ENCODE data around the gene LAMA5. TPM values are rescaled to one million over a fixed set of nuclear protein-coding genes. Genes with fewer than 3 reads are reported as not detected.

LAMA5 gene
- total RNA-seq, 1 donor from 2014 or later: 601 TPM

DNA sequence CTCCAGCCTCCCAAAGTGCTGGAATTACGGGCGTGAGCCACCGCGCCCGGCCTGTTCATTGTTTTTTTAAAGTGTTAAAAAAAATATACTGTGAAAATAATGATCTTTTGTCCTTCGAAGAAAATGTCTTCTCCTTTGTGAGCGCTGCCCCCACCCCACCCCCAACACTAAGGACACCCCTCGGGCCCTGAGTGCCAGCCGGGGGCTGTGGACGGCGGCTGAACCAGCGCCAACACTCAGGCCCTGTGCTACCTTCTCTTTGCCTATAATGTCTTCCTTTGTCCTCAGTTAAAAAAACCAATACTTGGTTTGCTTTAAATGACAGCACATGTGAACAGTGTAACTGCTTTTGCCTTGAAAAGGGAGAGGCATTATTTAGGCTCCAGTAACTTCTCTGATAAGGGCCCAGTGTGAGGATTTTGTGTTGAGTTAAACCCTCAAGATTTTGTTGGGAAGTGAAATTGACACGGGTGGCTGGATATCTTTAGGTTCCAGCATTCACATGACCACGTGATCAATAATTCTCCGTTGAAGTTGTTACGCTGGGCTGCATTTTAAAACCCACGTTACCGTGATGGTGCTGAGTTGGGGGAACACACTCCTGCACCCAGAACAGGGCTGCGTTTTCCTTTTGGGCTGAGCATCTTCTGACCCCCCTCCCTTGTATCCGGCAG is 73.9 kb downstream of the LAMA5 start:
- no peak for DNase-seq (ENCODE audit: low spot score in 2 of 2, unreplicated experiment in 2 of 2)
- no peaks in the 10 kb centered on the region for H3K27me3 Mint-ChIP-seq (ENCODE audit: low read depth)
- H3K36me3 Mint-ChIP-seq: peaks cover 26% of the 10 kb centered on the region
- no peaks in the 10 kb centered on the region for H3K4me1 Mint-ChIP-seq
- no peaks in the 10 kb centered on the region for H3K9me3 Mint-ChIP-seq
- H3K4me3 Mint-ChIP-seq: no peak overlapping the region
- H3K27ac Mint-ChIP-seq: no peak overlapping the region
- TF ChIP-seq, protein P1, sequence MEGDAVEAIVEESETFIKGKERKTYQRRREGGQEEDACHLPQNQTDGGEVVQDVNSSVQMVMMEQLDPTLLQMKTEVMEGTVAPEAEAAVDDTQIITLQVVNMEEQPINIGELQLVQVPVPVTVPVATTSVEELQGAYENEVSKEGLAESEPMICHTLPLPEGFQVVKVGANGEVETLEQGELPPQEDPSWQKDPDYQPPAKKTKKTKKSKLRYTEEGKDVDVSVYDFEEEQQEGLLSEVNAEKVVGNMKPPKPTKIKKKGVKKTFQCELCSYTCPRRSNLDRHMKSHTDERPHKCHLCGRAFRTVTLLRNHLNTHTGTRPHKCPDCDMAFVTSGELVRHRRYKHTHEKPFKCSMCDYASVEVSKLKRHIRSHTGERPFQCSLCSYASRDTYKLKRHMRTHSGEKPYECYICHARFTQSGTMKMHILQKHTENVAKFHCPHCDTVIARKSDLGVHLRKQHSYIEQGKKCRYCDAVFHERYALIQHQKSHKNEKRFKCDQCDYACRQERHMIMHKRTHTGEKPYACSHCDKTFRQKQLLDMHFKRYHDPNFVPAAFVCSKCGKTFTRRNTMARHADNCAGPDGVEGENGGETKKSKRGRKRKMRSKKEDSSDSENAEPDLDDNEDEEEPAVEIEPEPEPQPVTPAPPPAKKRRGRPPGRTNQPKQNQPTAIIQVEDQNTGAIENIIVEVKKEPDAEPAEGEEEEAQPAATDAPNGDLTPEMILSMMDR (IDR thresholded peaks at IDR 0.05; ENCODE audit: unreplicated experiment): no peak

DNA sequence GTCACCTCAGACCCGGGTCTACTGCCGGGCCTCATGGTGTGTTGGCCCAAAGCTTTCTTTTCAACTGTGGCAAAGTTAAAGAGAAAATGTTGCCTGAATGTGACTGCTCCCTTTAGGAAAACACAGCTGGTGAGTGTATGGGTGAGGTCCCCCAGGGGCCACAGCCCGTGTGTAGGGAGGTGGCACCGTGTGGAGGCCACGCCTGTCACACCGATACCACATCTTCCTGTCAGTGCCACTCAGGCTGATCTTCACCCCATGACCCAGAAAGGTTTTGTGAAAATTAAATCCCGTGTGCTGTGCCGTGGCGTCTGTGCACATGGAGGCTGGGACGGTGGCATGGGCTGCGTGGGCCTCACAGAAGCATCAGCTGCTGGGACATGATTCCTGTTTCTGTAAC is 75.0 kb downstream of the LAMA5 start:
- Mint-ChIP-seq H3K27me3 (ENCODE audit: low read depth) (no peaks in the 10 kb centered on the region), H3K36me3 (peaks cover 26% of the 10 kb centered on the region), H3K9me3 (no peaks in the 10 kb centered on the region), H3K4me3 (no peak overlapping the region), H3K27ac (no peak overlapping the region), H3K4me1 (no peaks in the 10 kb centered on the region)
- TF ChIP-seq, protein P1 (IDR thresholded peaks at IDR 0.05; ENCODE audit: unreplicated experiment): no peak
- no peak for DNase-seq (ENCODE audit: low spot score in 2 of 2, unreplicated experiment in 2 of 2)

DNA sequence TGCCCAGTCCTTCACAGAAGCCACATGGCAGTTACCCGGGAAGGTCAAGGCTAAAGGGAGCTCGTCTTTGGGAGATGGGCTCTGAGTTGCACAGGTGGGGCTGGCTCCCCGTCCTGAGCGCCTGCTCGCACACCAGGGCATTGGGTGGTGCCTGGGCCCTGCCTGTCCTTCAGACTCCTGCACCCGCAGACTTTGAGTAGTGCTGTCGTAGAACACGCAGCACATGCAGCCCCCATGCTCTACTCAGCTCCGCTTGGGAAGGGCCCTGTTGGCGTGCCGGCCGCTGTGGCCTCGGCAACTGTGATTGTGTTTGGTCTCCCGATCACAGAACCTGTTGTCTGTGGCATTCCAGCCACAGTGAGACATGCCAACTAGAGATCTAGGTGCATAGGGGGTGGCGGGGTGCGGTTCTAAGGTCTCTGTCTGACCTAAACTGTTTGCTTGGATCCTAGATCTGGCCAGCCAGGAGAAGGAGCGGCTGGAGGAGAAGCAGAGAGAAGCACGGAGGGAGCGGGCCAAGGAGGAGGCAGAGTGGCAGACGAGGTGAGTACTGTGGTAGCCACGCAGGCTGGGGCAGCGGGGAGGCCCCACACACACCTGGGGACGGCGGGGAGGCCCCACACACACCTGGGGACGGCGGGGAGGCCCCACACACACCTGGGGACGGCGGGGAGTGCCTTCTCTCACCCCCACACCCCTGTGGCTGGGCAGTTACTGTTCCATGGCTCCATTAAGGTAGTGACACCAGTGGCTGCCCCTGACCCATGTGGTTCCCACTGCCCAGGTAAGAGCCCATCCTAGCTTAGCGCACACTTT is 75.7 kb downstream of the LAMA5 start:
- Mint-ChIP-seq H3K4me1 (no peaks in the 10 kb centered on the region), H3K4me3 (no peak overlapping the region), H3K27ac (no peak overlapping the region), H3K27me3 (ENCODE audit: low read depth) (no peaks in the 10 kb centered on the region), H3K36me3 (peaks cover 29% of the 10 kb centered on the region), H3K9me3 (no peaks in the 10 kb centered on the region)
- TF ChIP-seq, protein P1 (IDR thresholded peaks at IDR 0.05; ENCODE audit: unreplicated experiment): no peak
- DNase-seq (ENCODE audit: low spot score in 2 of 2, unreplicated experiment in 2 of 2): no peak

DNA sequence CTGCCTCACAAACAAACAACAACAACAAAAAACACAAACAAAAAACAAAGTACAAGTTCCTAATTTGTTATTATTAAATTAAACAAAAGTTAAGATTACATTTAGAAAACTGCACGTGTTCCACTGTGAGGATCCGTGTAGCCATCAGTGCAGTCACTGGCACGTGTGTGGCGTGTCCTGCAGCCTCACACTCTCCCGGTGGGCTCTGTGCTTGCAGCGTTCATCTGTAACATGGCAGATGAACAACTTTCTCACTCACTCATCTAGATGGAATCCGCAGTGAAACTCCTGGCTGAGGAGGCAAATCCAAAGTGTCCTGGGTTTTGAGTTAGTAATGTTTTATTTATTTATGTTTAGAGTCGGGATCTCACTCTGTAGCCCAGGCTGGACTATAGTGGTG is 77.2 kb downstream of the LAMA5 start:
- Mint-ChIP-seq H3K36me3 (peaks cover 25% of the 10 kb centered on the region), H3K27ac (no peak overlapping the region), H3K4me1 (no peaks in the 10 kb centered on the region)

DNA sequence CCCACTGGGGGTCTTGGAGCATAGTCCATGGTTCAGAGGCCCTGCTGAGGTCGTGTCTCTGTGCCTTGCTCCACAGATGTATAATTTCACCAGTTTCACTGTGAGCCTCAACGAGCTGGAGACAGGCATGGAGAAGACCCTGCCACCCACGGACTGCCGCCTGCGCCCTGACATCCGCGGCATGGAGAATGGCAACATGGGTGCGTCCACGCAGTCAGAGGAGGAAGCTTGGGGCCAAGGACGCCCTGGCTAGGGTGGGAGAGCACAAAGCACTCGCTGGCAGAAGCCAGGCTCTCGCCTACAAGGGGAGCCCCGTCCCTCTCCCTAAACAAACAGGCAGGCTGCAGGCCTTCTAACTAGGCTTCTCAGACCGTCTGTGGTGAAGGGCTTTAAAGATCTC is 78.0 kb downstream of the LAMA5 start:
- Mint-ChIP-seq H3K36me3 (peaks cover 23% of the 10 kb centered on the region), H3K27me3 (ENCODE audit: low read depth) (no peaks in the 10 kb centered on the region), H3K9me3 (no peaks in the 10 kb centered on the region), H3K4me3 (no peak overlapping the region), H3K4me1 (no peaks in the 10 kb centered on the region), H3K27ac (no peak overlapping the region)
- TF ChIP-seq, protein P1 (IDR thresholded peaks at IDR 0.05; ENCODE audit: unreplicated experiment): no peak
- no peak for DNase-seq (ENCODE audit: low spot score in 2 of 2, unreplicated experiment in 2 of 2)

More for the DNA sequence above, 77.2 kb downstream of the LAMA5 start:
- Mint-ChIP-seq H3K27me3 (ENCODE audit: low read depth) (no peaks in the 10 kb centered on the region), H3K4me3 (no peak overlapping the region), H3K9me3 (no peaks in the 10 kb centered on the region)
- DNase-seq (ENCODE audit: low spot score in 2 of 2, unreplicated experiment in 2 of 2): no peak
- TF ChIP-seq, protein P1 (IDR thresholded peaks at IDR 0.05; ENCODE audit: unreplicated experiment): no peak
